M059J (cell line): Measurements from ENCODE around the gene SND1. TPM values are rescaled to one million over a fixed set of nuclear protein-coding genes. Genes with fewer than 3 reads are reported as not detected.

Source experiments
- DNase-seq: peaks from one replicate; pipeline ENCODE4 v3.0.0-alpha.2; 2012; ENCODE audit warnings: low read depth
- total RNA-seq: library from RNA; depleted of rRNA; stranded (reverse); fragments of >200 nt; shearing (Covaris generic); gene quantifications from 2 replicates; pipeline ENCODE4 v1.2.3, GENCODE V29; 2014; rRNA removed

The SND1 gene
- total RNA-seq, 1 experiment from 2014 or later = 171 TPM

GRCh38 chr7:128135515-128136214 is 483.7 kb downstream of the SND1 start:
- peak; percentile 42 for DNase-seq

DNA sequence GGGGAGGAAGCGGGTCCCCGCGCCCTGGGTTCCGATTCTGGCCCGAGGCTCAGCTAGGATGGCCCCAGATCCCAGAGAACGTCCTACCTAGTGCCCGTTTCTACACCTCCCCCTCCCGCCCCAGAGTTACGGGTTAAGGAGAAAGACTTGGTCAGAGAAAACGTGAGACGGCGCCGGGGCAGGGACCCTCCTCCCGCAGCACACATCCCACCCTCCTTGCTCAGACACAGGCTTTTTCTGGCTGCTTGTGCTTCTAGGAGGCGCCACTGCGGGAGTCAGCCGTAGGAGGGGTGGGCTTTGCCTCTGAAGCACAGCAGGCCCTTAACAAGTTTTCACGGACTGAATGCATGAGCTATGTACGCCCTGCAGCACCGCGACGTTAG is 484.2 kb downstream of the SND1 start:
- DNase-seq = no peak

DNA sequence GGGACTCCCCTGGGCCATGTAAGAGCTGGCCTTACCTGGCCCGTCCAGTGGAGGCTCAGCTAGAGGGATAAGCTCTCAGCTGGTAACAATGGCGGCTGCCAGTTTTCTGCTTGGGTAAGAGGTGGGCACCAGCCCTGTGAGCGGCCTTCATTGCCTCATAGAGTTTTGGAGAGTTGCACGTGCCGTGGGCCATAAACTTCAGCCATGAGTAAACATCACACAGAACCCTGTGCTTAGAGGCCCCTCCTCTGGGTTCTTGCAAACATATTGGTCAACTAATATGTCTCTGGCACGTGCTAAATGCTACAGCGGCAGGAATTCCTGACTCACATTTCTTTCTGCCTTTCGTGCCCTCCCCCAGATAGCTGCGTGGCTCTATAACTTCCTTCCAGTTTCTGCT is 485.2 kb downstream of the SND1 start:
- DNase-seq = peak; percentile 70

- no peak for DNase-seq
Observed at GRCh38 chr7:128139406-128139805, 487.4 kb downstream of the SND1 start.

- no peak for DNase-seq
Observed at GRCh38 chr7:128141683-128142195, 489.7 kb downstream of the SND1 start.

Other genes with a start within 250 kb of the SND1 start
- gene GCC1, start 66.6 kb upstream of the SND1 start, total RNA-seq = 12.0 and 19.6 TPM in 2 replicates
- 250 and 256 TPM in 2 replicates for gene ARF5, start 63.8 kb upstream of the SND1 start, total RNA-seq
- 1.8 and 2.9 TPM in 2 replicates for gene FSCN3, start 58.5 kb upstream of the SND1 start, total RNA-seq
- not detected in 2 replicates for gene PAX4, start 34.1 kb upstream of the SND1 start, total RNA-seq